ENCODE data around the gene VWA3B.

Gene VWA3B

GRCh38 chr2:98355881-98356280, 268.9 kb downstream of the VWA3B start:
- Histone ChIP-seq H4K20me1 (ENCODE audit: low read depth, low read length) (no peaks in the 10 kb centered on the region), H3K79me2 (ENCODE audit: insufficient read depth, low read length) (no peaks in the 10 kb centered on the region), H2AFZ (ENCODE audit: low read depth, low read length, severe bottlenecking) (no peak overlapping the region), H3K9me3 (ENCODE audit: insufficient read depth, low read length) (no peaks in the 10 kb centered on the region; the same call in 1 of the 2 replicates), H3K9me2 (replicated peaks; ENCODE audit: insufficient read depth, low read length) (no peaks in the 10 kb centered on the region), H3K4me2 (ENCODE audit: low read depth, low read length, poor library complexity, severe bottlenecking) (no peak overlapping the region), H3K9ac (ENCODE audit: low read length) (no peak overlapping the region), H3K4me3 (ENCODE audit: insufficient read depth, low read length, poor library complexity, severe bottlenecking) (no peak overlapping the region), H3K27ac (ENCODE audit: low read depth, low read length) (no peak overlapping the region), H3K36me3 (ENCODE audit: low read length) (no peaks in the 10 kb centered on the region), H3F3A (ENCODE audit: insufficient read depth) (no peaks in the 10 kb centered on the region), H3K27me3 (ENCODE audit: low read length) (0 out of 2 replicates have a peak, but pooled peaks cover 1% of the 10 kb centered on the region)
- TF ChIP-seq CTCF (IDR thresholded peaks at IDR 0.05; ENCODE audit: insufficient read depth, low read length, poor library complexity, severe bottlenecking) = no peak
- TF ChIP-seq EZH2phosphoT487 (conservative IDR thresholded peaks at IDR 0.05; ENCODE audit: low read length) = no peak

GRCh38 chr2:98356729-98357128, 269.8 kb downstream of the VWA3B start:
- H3K4me3 ChIP-seq (ENCODE audit: insufficient read depth, low read length, poor library complexity, severe bottlenecking) = no peak overlapping the region
- no peaks in the 10 kb centered on the region for H4K20me1 ChIP-seq (ENCODE audit: low read depth, low read length)
- no peaks in the 10 kb centered on the region for H3F3A ChIP-seq (ENCODE audit: insufficient read depth)
- H3K9ac ChIP-seq (ENCODE audit: low read length) = no peak overlapping the region
- H3K4me2 ChIP-seq (ENCODE audit: low read depth, low read length, poor library complexity, severe bottlenecking) = no peak overlapping the region
- TF ChIP-seq CTCF (IDR thresholded peaks at IDR 0.05; ENCODE audit: insufficient read depth, low read length, poor library complexity, severe bottlenecking) = no peak
- H3K9me2 ChIP-seq (replicated peaks; ENCODE audit: insufficient read depth, low read length) = no peaks in the 10 kb centered on the region
- no peaks in the 10 kb centered on the region for H3K27me3 ChIP-seq (ENCODE audit: low read length)
- no peaks in the 10 kb centered on the region; the same call in 1 of the 2 replicates for H3K9me3 ChIP-seq (ENCODE audit: insufficient read depth, low read length)
- H3K79me2 ChIP-seq (ENCODE audit: insufficient read depth, low read length) = no peaks in the 10 kb centered on the region
- no peak overlapping the region for H3K27ac ChIP-seq (ENCODE audit: low read depth, low read length)
- no peaks in the 10 kb centered on the region for H3K36me3 ChIP-seq (ENCODE audit: low read length)
- no peak overlapping the region for H2AFZ ChIP-seq (ENCODE audit: low read depth, low read length, severe bottlenecking)

GRCh38 chr2:98357849-98358248, 270.9 kb downstream of the VWA3B start:
- no peaks in the 10 kb centered on the region for H3F3A ChIP-seq (ENCODE audit: insufficient read depth)
- no peak overlapping the region for H3K4me2 ChIP-seq (ENCODE audit: low read depth, low read length, poor library complexity, severe bottlenecking)
- H3K4me3 ChIP-seq (ENCODE audit: insufficient read depth, low read length, poor library complexity, severe bottlenecking) = no peak overlapping the region
- no peaks in the 10 kb centered on the region for H4K20me1 ChIP-seq (ENCODE audit: low read depth, low read length)
- H3K27me3 ChIP-seq (ENCODE audit: low read length) = no peaks in the 10 kb centered on the region
- no peak overlapping the region for H3K27ac ChIP-seq (ENCODE audit: low read depth, low read length)
- no peaks in the 10 kb centered on the region for H3K79me2 ChIP-seq (ENCODE audit: insufficient read depth, low read length)
- no peaks in the 10 kb centered on the region for H3K9me3 ChIP-seq (ENCODE audit: insufficient read depth, low read length)
- H3K9ac ChIP-seq (ENCODE audit: low read length) = no peak overlapping the region
- H3K9me2 ChIP-seq (replicated peaks; ENCODE audit: insufficient read depth, low read length) = no peaks in the 10 kb centered on the region
- no peaks in the 10 kb centered on the region for H3K36me3 ChIP-seq (ENCODE audit: low read length)
- H2AFZ ChIP-seq (ENCODE audit: low read depth, low read length, severe bottlenecking) = no peak overlapping the region
- TF ChIP-seq EZH2phosphoT487 (conservative IDR thresholded peaks at IDR 0.05; ENCODE audit: low read length) (no peak), CTCF (IDR thresholded peaks at IDR 0.05; ENCODE audit: insufficient read depth, low read length, poor library complexity, severe bottlenecking) (no peak)
